CD14-positive monocyte (primary cell): ENCODE data around the gene RWDD1. TPM values are rescaled to one million over a fixed set of nuclear protein-coding genes. Genes with fewer than 3 reads are reported as not detected.

Source experiments
- DNase-seq, 3 donors: peaks; one replicate each; pipeline ENCODE4 v3.0.0-alpha.2; 2011 to 2022
- H2AFZ ChIP-seq: 2 replicates; pipeline ENCODE4 v1.6.0; 2012; ENCODE audit warnings: mild to moderate bottlenecking, low read depth, low read length, inconsistent platforms; ENCODE audit not compliant: insufficient read depth, poor library complexity, severe bottlenecking
- H3K27ac ChIP-seq, 2 donors: 1 replicate in 1 of 2; 2 replicates in 1 of 2; pipeline ENCODE4 v1.5.1; 2012 to 2013; ENCODE audit warnings: low read length in 2 of 2, control low read depth in 1 of 2, inconsistent platforms in 1 of 2, low read depth in 1 of 2, mild to moderate bottlenecking in 1 of 2
- H3K27me3 ChIP-seq, 2 donors: one replicate each; pipeline versions ENCODE4 v1.6.0 to v1.6.1; 2011 to 2013; ENCODE audit warnings: low read length in 2 of 2; ENCODE audit not compliant: control insufficient read depth in 2 of 2, insufficient read depth in 2 of 2
- H3K36me3 ChIP-seq, 2 donors: replicated peaks in 1 of 2; 1 replicate in 1 of 2; 2 replicates in 1 of 2; pipeline versions ENCODE4 v1.5.1 to v1.6.1; 2012 to 2013; ENCODE audit warnings: low read length in 2 of 2, control low read depth in 1 of 2, inconsistent platforms in 1 of 2, mild to moderate bottlenecking in 1 of 2; ENCODE audit not compliant: insufficient read depth in 2 of 2, control insufficient read depth in 1 of 2
- H3K4me1 ChIP-seq, 2 donors: 1 replicate in 1 of 2; 2 replicates in 1 of 2; pipeline versions ENCODE4 v1.5.1 to v1.6.1; 2012 to 2013; ENCODE audit warnings: low read length in 2 of 2, control low read depth in 1 of 2, inconsistent platforms in 1 of 2, mild to moderate bottlenecking in 1 of 2, moderate library complexity in 1 of 2; ENCODE audit not compliant: insufficient read depth in 2 of 2, control insufficient read depth in 1 of 2
- H3K4me2 ChIP-seq: replicated peaks from 2 replicates; pipeline ENCODE3; 2012; ENCODE audit warnings: low read length, moderate library complexity, mild to moderate bottlenecking; ENCODE audit not compliant: poor library complexity, severe bottlenecking; ENCODE audit errors: extremely low read depth
- H3K4me3 ChIP-seq, 3 experiments: fragments of 200-600 bp in 1 of 3; sonication (generic) in 1 of 3; replicated peaks in 1 of 3; 1 replicate in 2 of 3; 2 replicates in 1 of 3; pipeline ENCODE4 v1.5.1; 2011 to 2013; ENCODE audit warnings: low read length in 3 of 3, mild to moderate bottlenecking in 3 of 3, control low read depth in 2 of 3, low read depth in 2 of 3, inconsistent platforms in 1 of 3, moderate library complexity in 1 of 3
- H3K79me2 ChIP-seq: 2 replicates; pipeline ENCODE4 v1.6.0; 2012; ENCODE audit warnings: mild to moderate bottlenecking, control low read depth, inconsistent platforms, low read length, moderate library complexity; ENCODE audit not compliant: insufficient read depth
- H3K9ac ChIP-seq: 2 replicates; pipeline ENCODE4 v1.6.0; 2017; ENCODE audit warnings: low read length, mild to moderate bottlenecking; ENCODE audit not compliant: insufficient read depth, poor library complexity, severe bottlenecking
- H3K9me3 ChIP-seq, 2 donors: replicated peaks in 1 of 2; 1 replicate in 1 of 2; 2 replicates in 1 of 2; pipeline versions ENCODE4 v1.5.1 to v1.6.1; 2012 to 2013; ENCODE audit warnings: low read length in 2 of 2, control low read depth in 1 of 2; ENCODE audit not compliant: control insufficient read depth in 1 of 2, insufficient read depth in 1 of 2
- H4K20me1 ChIP-seq: 2 replicates; pipeline ENCODE4 v1.6.0; 2012; ENCODE audit warnings: mild to moderate bottlenecking, low read length, control low read depth, moderate library complexity; ENCODE audit not compliant: insufficient read depth
- H3K27ac Mint-ChIP-seq, 7 donors: one replicate each; pipeline ENCODE4 v1.8.0; 2020; ENCODE audit warnings: mild to moderate bottlenecking in 7 of 7, mixed read lengths in 7 of 7, moderate library complexity in 6 of 7, inconsistent platforms in 2 of 7
- H3K27me3 Mint-ChIP-seq, 3 donors: one replicate each; pipeline ENCODE4 v1.8.0; 2021 to 2022; ENCODE audit warnings: low read depth in 3 of 3, mild to moderate bottlenecking in 3 of 3, mixed read lengths in 3 of 3, moderate library complexity in 3 of 3, inconsistent platforms in 1 of 3
- H3K36me3 Mint-ChIP-seq, 2 donors: one replicate each; pipeline ENCODE4 v1.8.0; 2020; ENCODE audit warnings: mixed read lengths in 2 of 2, inconsistent platforms in 1 of 2, mild to moderate bottlenecking in 1 of 2
- H3K4me1 Mint-ChIP-seq: one replicate; pipeline ENCODE4 v1.8.0; 2020; ENCODE audit warnings: mild to moderate bottlenecking, mixed read lengths
- H3K4me3 Mint-ChIP-seq, 2 donors: one replicate each; pipeline ENCODE4 v1.8.0; 2020; ENCODE audit warnings: mild to moderate bottlenecking in 2 of 2, mixed read lengths in 2 of 2, moderate library complexity in 1 of 2
- H3K9me3 Mint-ChIP-seq, 7 donors: one replicate each; pipeline ENCODE4 v1.8.0; 2020 to 2022; ENCODE audit warnings: mixed read lengths in 7 of 7, mild to moderate bottlenecking in 6 of 7, moderate library complexity in 6 of 7, inconsistent platforms in 2 of 7
- CTCF ChIP-seq: fragments of 200-600 bp; IDR thresholded peaks from one replicate; pipeline ENCODE4 v1.8.0; 2022; ENCODE audit warnings: antibody characterized with exemption, mild to moderate bottlenecking
- WGBS: methylation state at CpG from one replicate; pipeline ENCODE4 v1.1.5; 2013; ENCODE audit warnings: missing lambda C conversion rate; ENCODE audit not compliant: insufficient coverage; 5-methylcytosine and 5-hydroxymethylcytosine counted together
- intact Hi-C, 2 donors: fragments of 100-400 bp; cut with micrococcal nuclease; formaldehyde crosslinking; loops; one replicate each; pipeline versions ENCODE4 v1.15.0 to v1.15.1; 2023
- polyA plus RNA-seq, 3 donors: library from polyadenylated mRNA; depleted of rRNA in 1 of 3; unstranded in 2 of 3; stranded (reverse) in 1 of 3; fragments of 300-500 nt in 2 of 3; fragments of >200 nt in 1 of 3; fragmentation: Illumina TruSeq in 2 of 3; gene quantifications; 1 replicate in 2 of 3; 2 replicates in 1 of 3; pipeline ENCODE4 v1.2.3, GENCODE V29; 2012 to 2021

RWDD1 gene
- polyA plus RNA-seq, 3 donors: 11.8 to 45.5 (median 34.7) TPM

DNA sequence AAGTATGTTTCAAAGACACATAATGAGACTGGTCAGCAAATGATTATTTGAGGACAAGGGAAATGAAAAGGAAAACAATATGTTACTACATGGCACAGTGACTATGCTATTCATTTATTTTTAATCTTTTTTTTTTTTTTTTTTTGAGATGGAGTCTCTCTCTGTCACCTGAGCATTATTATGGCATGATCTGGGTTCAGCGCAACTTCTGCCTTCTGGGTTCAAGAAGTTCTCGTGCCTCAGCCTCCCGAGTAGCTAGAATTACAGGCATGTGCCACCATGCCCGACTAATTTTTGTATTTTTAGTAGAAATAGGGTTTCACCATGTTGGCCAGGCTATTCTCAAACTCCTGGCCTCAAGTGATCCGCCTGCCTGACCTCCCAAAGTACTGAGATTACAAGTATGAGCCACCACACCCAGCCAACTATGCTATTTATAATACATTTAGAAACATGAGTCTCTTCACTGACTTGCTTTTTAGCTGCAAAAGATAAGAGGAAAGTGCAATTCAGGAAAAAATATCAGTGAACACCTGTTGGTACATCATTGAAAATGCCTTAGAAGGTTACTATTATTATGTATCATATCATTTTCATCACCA is 14.4 kb upstream of the RWDD1 start:
- H2AFZ ChIP-seq: no peak overlapping the region

GRCh38 chr6:116557893-116558292 is 13.4 kb upstream of the RWDD1 start:
- H3K36me3 Mint-ChIP-seq: no peaks in the 10 kb centered on the region
- H3K4me3 ChIP-seq: no peak overlapping the region
- no peak overlapping the region for H2AFZ ChIP-seq
- no peaks in the 10 kb centered on the region for H3K4me1 ChIP-seq
- H3K4me1 Mint-ChIP-seq: peaks cover 3% of the 10 kb centered on the region
- intact Hi-C loops: no loop called here
- no peaks in the 10 kb centered on the region for H3K36me3 ChIP-seq
- H3K27me3 Mint-ChIP-seq: peaks cover 0 to 5% (median 5%) of the 10 kb centered on the region in 3 donors
- TF ChIP-seq CTCF: no peak
- H3K79me2 ChIP-seq: no peaks in the 10 kb centered on the region
- no peak overlapping the region for H3K27ac Mint-ChIP-seq
- H3K9me3 Mint-ChIP-seq: no peaks in the 10 kb centered on the region
- H4K20me1 ChIP-seq: no peaks in the 10 kb centered on the region
- WGBS: 83% methylated on average over 2 of the region's 5 CpGs
- no peak for DNase-seq
- H3K27me3 ChIP-seq: no peaks in the 10 kb centered on the region
- no peak overlapping the region for H3K4me2 ChIP-seq
- no peak overlapping the region for H3K27ac ChIP-seq
- no peak overlapping the region for H3K4me3 Mint-ChIP-seq
- no peak overlapping the region for H3K9ac ChIP-seq
- H3K9me3 ChIP-seq: no peaks in the 10 kb centered on the region

More for the DNA sequence above, 14.4 kb upstream of the RWDD1 start:
- TF ChIP-seq CTCF: no peak
- Histone ChIP-seq H3K4me2 (no peak overlapping the region), H3K4me1 (no peaks in the 10 kb centered on the region), H3K27ac (no peak overlapping the region), H4K20me1 (no peaks in the 10 kb centered on the region), H3K9ac (no peak overlapping the region), H3K4me3 (no peak overlapping the region), H3K27me3 (no peaks in the 10 kb centered on the region), H3K36me3 (no peaks in the 10 kb centered on the region), H3K9me3 (no peaks in the 10 kb centered on the region), H3K79me2 (no peaks in the 10 kb centered on the region)
- Mint-ChIP-seq H3K27me3 (peaks cover 0 to 6% (median 5%) of the 10 kb centered on the region in 3 donors), H3K9me3 (no peaks in the 10 kb centered on the region), H3K27ac (no peak overlapping the region), H3K36me3 (no peaks in the 10 kb centered on the region), H3K4me1 (peaks cover 3% of the 10 kb centered on the region), H3K4me3 (no peak overlapping the region)
- DNase-seq: no peak
- intact Hi-C loops: no loop called here
- WGBS: 100% methylated on average over 2 of the region's 5 CpGs
